ENCODE results near the gene ARMC12. TPM values are rescaled to one million over a fixed set of nuclear protein-coding genes. Genes with fewer than 3 reads are reported as not detected.

ARMC12 gene
- total RNA-seq, 1 experiment from 2014 or later: 1.0 TPM

DNA sequence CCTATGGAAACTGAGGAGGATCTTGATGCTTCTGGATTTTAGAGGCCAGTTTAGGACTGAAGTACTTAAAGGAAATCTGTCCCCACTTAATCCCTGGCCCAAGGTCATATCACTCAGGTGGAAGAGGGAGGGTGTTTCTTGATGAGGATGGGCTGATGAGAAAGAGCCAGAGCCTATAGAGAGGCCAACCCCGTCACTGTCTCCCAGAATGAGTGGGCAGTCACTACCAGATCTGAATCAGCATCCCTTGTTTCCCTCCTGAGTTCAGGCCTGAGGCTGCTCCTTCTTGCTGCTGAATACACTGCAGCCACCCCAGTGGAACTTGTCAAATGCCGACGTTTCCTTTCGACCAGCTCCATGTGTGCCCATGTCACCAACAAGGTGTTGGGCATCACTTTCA, 14.8 kb downstream of the ARMC12 start (continued):
- TF ChIP-seq MYBL2 (CRISPR knock-in tag; IDR thresholded peaks at IDR 0.05) (no peak), RELA (CRISPR knock-in tag; IDR thresholded peaks at IDR 0.05; ENCODE audit: borderline replicate concordance) (no peak), CBFB (CRISPR knock-in tag; IDR thresholded peaks at IDR 0.05; ENCODE audit: low read depth) (no peak), ZNF423 (CRISPR knock-in tag; IDR thresholded peaks at IDR 0.05) (no peak), PRRX2 (CRISPR knock-in tag; IDR thresholded peaks at IDR 0.05) (no peak), ELF4 (CRISPR knock-in tag; IDR thresholded peaks at IDR 0.05; ENCODE audit: low read depth) (no peak), FOXJ3 (CRISPR knock-in tag; IDR thresholded peaks at IDR 0.05; ENCODE audit: borderline replicate concordance) (no peak), OVOL2 (CRISPR knock-in tag; IDR thresholded peaks at IDR 0.05; ENCODE audit: borderline replicate concordance) (no peak)

DNA sequence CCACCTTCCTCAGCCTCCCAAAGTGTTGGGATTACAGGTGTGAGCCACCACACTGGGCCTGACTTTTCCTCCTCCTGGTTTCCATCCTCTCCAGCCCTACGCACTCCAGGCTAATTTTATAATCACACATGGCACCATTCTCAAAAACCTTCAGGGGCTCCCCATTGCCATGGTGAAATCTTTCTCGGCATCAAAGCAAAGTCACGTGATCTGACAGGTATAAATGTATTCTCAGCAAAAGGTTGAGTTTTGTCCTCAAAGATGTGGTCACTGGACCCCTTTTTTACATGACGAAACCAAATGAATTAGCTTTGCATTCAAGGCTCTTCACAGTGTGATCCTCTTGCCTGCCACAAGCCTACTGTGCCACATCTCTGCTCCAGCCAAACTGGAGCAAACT, 15.5 kb downstream of the ARMC12 start:
- Mint-ChIP-seq H3K4me1 (peaks cover 26% of the 10 kb centered on the region), H3K27ac (no peak overlapping the region), H3K9me3 (peaks cover 8% of the 10 kb centered on the region), H3K27me3 (ENCODE audit: low read depth) (no peaks in the 10 kb centered on the region; the same call in 1 of the 2 replicates), H3K36me3 (0 out of 2 replicates have a peak, but pooled peaks cover 3% of the 10 kb centered on the region), H3K4me3 (no peak overlapping the region)
- ChIA-PET POLR2A (interaction anchor here (1.1 kb wide), 1 partner anchor 11 kb away, joined by 3 read pairs; no protein-coding TSS in a partner anchor), CTCF (interaction anchor here (0.6 to 2.2 kb wide), 2 partner anchors 12 to 16 kb away, joined by 3 to 5 read pairs; no protein-coding TSS in a partner anchor)
- TF ChIP-seq ZNF121 (CRISPR knock-in tag; IDR thresholded peaks at IDR 0.05) (no peak), JUN (CRISPR knock-in tag; IDR thresholded peaks at IDR 0.05) (no peak), ZBTB21 (CRISPR knock-in tag; IDR thresholded peaks at IDR 0.05; ENCODE audit: borderline replicate concordance) (no peak), MAX (CRISPR knock-in tag; IDR thresholded peaks at IDR 0.05) (no peak), ZNF425 (CRISPR knock-in tag; conservative IDR thresholded peaks at IDR 0.05) (no peak), ZNF532 (CRISPR knock-in tag; IDR thresholded peaks at IDR 0.05; ENCODE audit: borderline replicate concordance) (no peak), EMX1 (CRISPR knock-in tag; IDR thresholded peaks at IDR 0.05) (no peak), CDX4 (CRISPR knock-in tag; IDR thresholded peaks at IDR 0.05; ENCODE audit: borderline replicate concordance) (no peak)
- TF ChIP-seq, protein P1, sequence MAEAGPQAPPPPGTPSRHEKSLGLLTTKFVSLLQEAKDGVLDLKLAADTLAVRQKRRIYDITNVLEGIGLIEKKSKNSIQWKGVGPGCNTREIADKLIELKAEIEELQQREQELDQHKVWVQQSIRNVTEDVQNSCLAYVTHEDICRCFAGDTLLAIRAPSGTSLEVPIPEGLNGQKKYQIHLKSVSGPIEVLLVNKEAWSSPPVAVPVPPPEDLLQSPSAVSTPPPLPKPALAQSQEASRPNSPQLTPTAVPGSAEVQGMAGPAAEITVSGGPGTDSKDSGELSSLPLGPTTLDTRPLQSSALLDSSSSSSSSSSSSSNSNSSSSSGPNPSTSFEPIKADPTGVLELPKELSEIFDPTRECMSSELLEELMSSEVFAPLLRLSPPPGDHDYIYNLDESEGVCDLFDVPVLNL (CRISPR knock-in tag; IDR thresholded peaks at IDR 0.05; ENCODE audit: borderline replicate concordance, low read depth): no peak
- no peak for ATAC-seq
- DNase-seq (ENCODE audit: low spot score): no peak
